Measurements from ENCODE around the gene FZR1.

DNA sequence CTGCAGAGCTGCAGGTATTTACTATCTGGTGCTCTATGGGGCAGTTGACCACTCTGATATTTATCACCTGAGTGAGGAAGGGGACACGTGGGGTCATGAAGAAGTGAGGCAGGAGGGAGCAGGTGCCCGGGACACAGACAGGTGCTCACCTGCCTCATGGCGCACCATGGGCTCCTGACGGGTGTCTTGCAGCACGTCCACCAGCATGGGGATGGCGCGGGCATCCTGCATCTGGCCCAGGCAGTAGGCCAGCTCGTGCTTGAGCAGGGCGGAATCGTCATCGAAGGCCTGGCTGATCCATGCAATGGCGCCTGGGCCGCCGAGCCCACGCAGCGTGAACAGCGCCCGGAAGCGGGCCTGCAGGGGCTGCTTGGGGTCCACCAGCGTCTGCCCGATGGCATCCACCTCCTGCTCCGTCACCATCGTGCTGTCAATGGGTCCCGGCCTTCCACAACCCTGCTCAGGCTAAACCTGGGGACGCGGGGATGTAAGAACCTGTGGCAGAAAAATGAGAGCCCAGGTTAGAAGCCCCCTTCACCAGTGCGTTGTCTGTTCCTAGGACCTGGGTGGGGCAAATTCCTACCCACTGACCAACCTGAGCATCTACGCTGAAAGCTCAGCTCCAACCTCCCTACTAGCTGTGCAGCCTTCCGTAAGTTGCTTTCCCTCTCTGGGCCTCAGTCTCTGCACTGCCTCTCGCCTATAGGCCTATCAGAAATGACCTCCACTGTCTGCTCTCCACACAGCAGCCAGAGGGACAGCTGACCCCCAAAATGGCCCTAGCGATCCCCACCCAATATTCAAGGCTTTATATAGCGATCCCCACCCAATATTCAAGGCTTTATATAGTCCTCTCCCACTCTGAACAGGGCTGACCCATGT lies 9.5 kb upstream of the FZR1 start:
- TF ChIP-seq CTCF (IDR thresholded peaks at IDR 0.05), result no peak
- no peak for TF ChIP-seq EP300 (IDR thresholded peaks at IDR 0.05)
- TF ChIP-seq POLR2A (IDR thresholded peaks at IDR 0.05), result no peak

Measured in ovary (tissue), 3 donors.